Activated naive CD8-positive, alpha-beta T cell treated with anti-CD3 and anti-CD28 coated beads, Interleukin-2, amount 10 ng/mL, durations not matched to agents 7 days and 5 days (primary cell): Measurements from ENCODE around the gene SMAD5. TPM values are rescaled to one million over a fixed set of nuclear protein-coding genes. Genes with fewer than 3 reads are reported as not detected.

Experiments used
- ATAC-seq: fragments of 150-1000 bp; cut with Tn5 transposase; one replicate; pipeline ENCODE4 v1.10.0; 2021; ENCODE audit warnings: low read depth, moderate library complexity
- POLR2A ChIA-PET: fragments of 350-600 bp; sonication (Branson Sonifier 250); formaldehyde crosslinking; loops from one replicate; lab custom pipeline; 2021; ENCODE audit warnings: antibody characterized with exemption; lab: Charles Lee
- DNase-seq: peaks from one replicate; pipeline ENCODE4 v3.0.0; 2021
- H3K27ac Mint-ChIP-seq: one replicate; pipeline ENCODE4 v1.8.0; 2022; ENCODE audit warnings: mild to moderate bottlenecking, mixed read lengths
- H3K27me3 Mint-ChIP-seq: one replicate; pipeline ENCODE4 v1.8.0; 2022; ENCODE audit warnings: mild to moderate bottlenecking, moderate library complexity, mixed read lengths
- H3K36me3 Mint-ChIP-seq: one replicate; pipeline ENCODE4 v1.8.0; 2021; ENCODE audit warnings: mild to moderate bottlenecking, mixed read lengths
- H3K4me1 Mint-ChIP-seq: one replicate; pipeline ENCODE4 v1.8.0; 2021; ENCODE audit warnings: mixed read lengths
- H3K4me3 Mint-ChIP-seq: one replicate; pipeline ENCODE4 v1.8.0; 2022; ENCODE audit warnings: mild to moderate bottlenecking, moderate library complexity, mixed read lengths
- H3K9me3 Mint-ChIP-seq: one replicate; pipeline ENCODE4 v1.8.0; 2021; ENCODE audit warnings: mixed read lengths
- total RNA-seq, 2 experiments: library from RNA; stranded (reverse); gene quantifications; one replicate each; pipeline ENCODE4 v1.2.3, GENCODE V29; 2021

Gene SMAD5
- total RNA-seq, 2 experiments from 2014 or later: 22.9 to 29.6 TPM

- no peaks in the 10 kb centered on the region for H3K36me3 Mint-ChIP-seq
- DNase-seq (no peak), ATAC-seq (no peak)
- no peaks in the 10 kb centered on the region for H3K9me3 Mint-ChIP-seq
- peaks cover 22% of the 10 kb centered on the region for H3K27me3 Mint-ChIP-seq
- H3K4me1 Mint-ChIP-seq: no peaks in the 10 kb centered on the region
- POLR2A ChIA-PET: no interaction called here
- no peak overlapping the region for H3K4me3 Mint-ChIP-seq
- no peak overlapping the region for H3K27ac Mint-ChIP-seq
Measured at GRCh38 chr5:136200761-136201160, 68.1 kb downstream of the SMAD5 start.

- DNase-seq: no peak
- Mint-ChIP-seq H3K4me3 (no peak overlapping the region), H3K36me3 (no peaks in the 10 kb centered on the region), H3K9me3 (no peaks in the 10 kb centered on the region), H3K4me1 (no peaks in the 10 kb centered on the region), H3K27me3 (peaks cover 21% of the 10 kb centered on the region), H3K27ac (no peak overlapping the region)
- ATAC-seq: no peak
- POLR2A ChIA-PET: no interaction called here
Measured at GRCh38 chr5:136201870-136202269, 69.2 kb downstream of the SMAD5 start.

GRCh38 chr5:136202469-136203205 is 70.0 kb downstream of the SMAD5 start:
- Mint-ChIP-seq H3K4me1 (no peaks in the 10 kb centered on the region), H3K9me3 (no peaks in the 10 kb centered on the region), H3K27me3 (peaks cover 21% of the 10 kb centered on the region), H3K4me3 (no peak overlapping the region), H3K27ac (no peak overlapping the region), H3K36me3 (no peaks in the 10 kb centered on the region)
- POLR2A ChIA-PET: no interaction called here
- no peak for DNase-seq
- no peak for ATAC-seq

GRCh38 chr5:136203303-136203922 is 70.8 kb downstream of the SMAD5 start:
- no peaks in the 10 kb centered on the region for H3K4me1 Mint-ChIP-seq
- H3K9me3 Mint-ChIP-seq: no peaks in the 10 kb centered on the region
- no peak for ATAC-seq
- POLR2A ChIA-PET: no interaction called here
- no peak overlapping the region for H3K4me3 Mint-ChIP-seq
- peaks cover 21% of the 10 kb centered on the region for H3K27me3 Mint-ChIP-seq
- H3K27ac Mint-ChIP-seq: no peak overlapping the region
- no peaks in the 10 kb centered on the region for H3K36me3 Mint-ChIP-seq
- DNase-seq: no peak

- Mint-ChIP-seq H3K9me3 (no peaks in the 10 kb centered on the region), H3K27me3 (peaks cover 18% of the 10 kb centered on the region), H3K4me3 (no peak overlapping the region), H3K27ac (no peak overlapping the region), H3K4me1 (no peaks in the 10 kb centered on the region), H3K36me3 (no peaks in the 10 kb centered on the region)
- POLR2A ChIA-PET: no interaction called here
- ATAC-seq: no peak
- no peak for DNase-seq
Measured at GRCh38 chr5:136205061-136205702, 72.5 kb downstream of the SMAD5 start.

GRCh38 chr5:136205941-136206340 is 73.3 kb downstream of the SMAD5 start:
- H3K4me3 Mint-ChIP-seq: no peak overlapping the region
- no peak for ATAC-seq
- no peaks in the 10 kb centered on the region for H3K9me3 Mint-ChIP-seq
- peaks cover 16% of the 10 kb centered on the region for H3K27me3 Mint-ChIP-seq
- POLR2A ChIA-PET: no interaction called here
- no peak overlapping the region for H3K27ac Mint-ChIP-seq
- no peaks in the 10 kb centered on the region for H3K4me1 Mint-ChIP-seq
- no peak for DNase-seq
- no peaks in the 10 kb centered on the region for H3K36me3 Mint-ChIP-seq

- Mint-ChIP-seq H3K27me3 (peaks cover 16% of the 10 kb centered on the region), H3K4me3 (no peak overlapping the region), H3K4me1 (no peaks in the 10 kb centered on the region), H3K36me3 (no peaks in the 10 kb centered on the region), H3K9me3 (no peaks in the 10 kb centered on the region), H3K27ac (no peak overlapping the region)
- ATAC-seq (no peak), DNase-seq (no peak)
- POLR2A ChIA-PET: no interaction called here
Measured at GRCh38 chr5:136206361-136206760, 73.7 kb downstream of the SMAD5 start.

- POLR2A ChIA-PET: no interaction called here
- Mint-ChIP-seq H3K36me3 (no peaks in the 10 kb centered on the region), H3K27ac (no peak overlapping the region), H3K9me3 (no peaks in the 10 kb centered on the region), H3K4me3 (no peak overlapping the region), H3K4me1 (peaks cover 2% of the 10 kb centered on the region), H3K27me3 (peaks cover 9% of the 10 kb centered on the region)
- ATAC-seq: no peak
- no peak for DNase-seq
Measured at GRCh38 chr5:136207631-136208030, 75.0 kb downstream of the SMAD5 start.

GRCh38 chr5:136208916-136209315 is 76.3 kb downstream of the SMAD5 start:
- Mint-ChIP-seq H3K4me1 (peaks cover 2% of the 10 kb centered on the region), H3K27me3 (peaks cover 5% of the 10 kb centered on the region), H3K36me3 (no peaks in the 10 kb centered on the region), H3K9me3 (no peaks in the 10 kb centered on the region), H3K4me3 (no peak overlapping the region), H3K27ac (no peak overlapping the region)
- DNase-seq: no peak
- POLR2A ChIA-PET: no interaction called here
- no peak for ATAC-seq

- peaks cover 2% of the 10 kb centered on the region for H3K4me1 Mint-ChIP-seq
- no peaks in the 10 kb centered on the region for H3K9me3 Mint-ChIP-seq
- no peak overlapping the region for H3K4me3 Mint-ChIP-seq
- H3K36me3 Mint-ChIP-seq: no peaks in the 10 kb centered on the region
- no peak overlapping the region for H3K27ac Mint-ChIP-seq
- no peak for ATAC-seq
- H3K27me3 Mint-ChIP-seq: peaks cover 2% of the 10 kb centered on the region
- DNase-seq: no peak
- POLR2A ChIA-PET: no interaction called here
Measured at GRCh38 chr5:136209346-136209910, 76.8 kb downstream of the SMAD5 start.

- Mint-ChIP-seq H3K36me3 (no peaks in the 10 kb centered on the region), H3K4me3 (no peak overlapping the region), H3K4me1 (peaks cover 2% of the 10 kb centered on the region), H3K27ac (no peak overlapping the region), H3K9me3 (no peaks in the 10 kb centered on the region), H3K27me3 (peaks cover 2% of the 10 kb centered on the region)
- ATAC-seq (no peak), DNase-seq (no peak)
- POLR2A ChIA-PET: no interaction called here
Measured at GRCh38 chr5:136210259-136210658, 77.6 kb downstream of the SMAD5 start.

- POLR2A ChIA-PET: no interaction called here
- Mint-ChIP-seq H3K4me1 (peaks cover 2% of the 10 kb centered on the region), H3K27ac (no peak overlapping the region), H3K9me3 (no peaks in the 10 kb centered on the region), H3K4me3 (no peak overlapping the region), H3K27me3 (peaks cover 5% of the 10 kb centered on the region), H3K36me3 (no peaks in the 10 kb centered on the region)
- ATAC-seq (no peak), DNase-seq (no peak)
Measured at GRCh38 chr5:136211282-136212040, 78.8 kb downstream of the SMAD5 start.

GRCh38 chr5:136212252-136212721 is 79.6 kb downstream of the SMAD5 start:
- Mint-ChIP-seq H3K9me3 (no peaks in the 10 kb centered on the region), H3K27me3 (peaks cover 5% of the 10 kb centered on the region), H3K4me3 (no peak overlapping the region), H3K4me1 (peaks cover 2% of the 10 kb centered on the region), H3K27ac (no peak overlapping the region), H3K36me3 (no peaks in the 10 kb centered on the region)
- ATAC-seq: no peak
- peak; percentile 64 for DNase-seq
- POLR2A ChIA-PET: no interaction called here
